Thymus (tissue), 11 donors: ENCODE measurements around the gene CLTCL1. TPM values are rescaled to one million over a fixed set of nuclear protein-coding genes. Genes with fewer than 3 reads are reported as not detected.
A peak's percentile ranks its signal among the peaks of the same experiment; 100 is the strongest.

ENCODE experiments used
- DNase-seq, 9 donors: peaks; one replicate each; pipeline ENCODE4 v3.0.0-alpha.2; 2013; ENCODE audit warnings: low spot score in 9 of 9, low read depth in 6 of 9, missing footprints in 1 of 9
- H3K27ac ChIP-seq, 2 donors: one replicate each; pipeline ENCODE4 v1.5.1; 2013; ENCODE audit warnings: control low read depth in 1 of 2, low read depth in 1 of 2, low read length in 1 of 2, mild to moderate bottlenecking in 1 of 2, moderate library complexity in 1 of 2
- H3K27me3 ChIP-seq, 2 donors: one replicate each; pipeline ENCODE4 v1.5.1; 2013; ENCODE audit warnings: low read length in 1 of 2; ENCODE audit not compliant: control insufficient read depth in 2 of 2, insufficient read depth in 1 of 2
- H3K36me3 ChIP-seq, 2 donors: one replicate each; pipeline ENCODE4 v1.5.1; 2013; ENCODE audit warnings: low read length in 1 of 2, mild to moderate bottlenecking in 1 of 2, moderate library complexity in 1 of 2; ENCODE audit not compliant: control insufficient read depth in 2 of 2, insufficient read depth in 2 of 2
- H3K4me1 ChIP-seq, 2 donors: one replicate each; pipeline ENCODE4 v1.5.1; 2013; ENCODE audit warnings: low read length in 2 of 2; ENCODE audit not compliant: control insufficient read depth in 2 of 2, insufficient read depth in 2 of 2
- H3K4me3 ChIP-seq, 2 donors: one replicate each; pipeline ENCODE4 v1.5.1; 2013; ENCODE audit warnings: low read length in 2 of 2, control low read depth in 1 of 2, mild to moderate bottlenecking in 1 of 2
- H3K9me3 ChIP-seq, 2 donors: one replicate each; pipeline ENCODE4 v1.5.1; 2013; ENCODE audit warnings: low read length in 1 of 2, mild to moderate bottlenecking in 1 of 2; ENCODE audit not compliant: control insufficient read depth in 2 of 2, insufficient read depth in 1 of 2
- WGBS: extraction: QIAGEN DNeasy Blood & Tissue Kit; methylation state at CpG from one replicate; pipeline ENCODE4 v1.1.7; 2013; 5-methylcytosine and 5-hydroxymethylcytosine counted together
- polyA plus RNA-seq: library from polyadenylated mRNA; stranded (reverse); fragments of 200-250 nt; gene quantifications from one replicate; pipeline ENCODE4 v1.2.3, GENCODE V29; 2013
- total RNA-seq: library from RNA; stranded (reverse); fragments of 120-200 nt; gene quantifications from one replicate; pipeline ENCODE4 v1.2.4, GENCODE V29; 2013
- donor health status: healthy.

CLTCL1 gene
- total and polyA plus RNA-seq, 2 donors = 9.5 to 30.4 TPM

DNA sequence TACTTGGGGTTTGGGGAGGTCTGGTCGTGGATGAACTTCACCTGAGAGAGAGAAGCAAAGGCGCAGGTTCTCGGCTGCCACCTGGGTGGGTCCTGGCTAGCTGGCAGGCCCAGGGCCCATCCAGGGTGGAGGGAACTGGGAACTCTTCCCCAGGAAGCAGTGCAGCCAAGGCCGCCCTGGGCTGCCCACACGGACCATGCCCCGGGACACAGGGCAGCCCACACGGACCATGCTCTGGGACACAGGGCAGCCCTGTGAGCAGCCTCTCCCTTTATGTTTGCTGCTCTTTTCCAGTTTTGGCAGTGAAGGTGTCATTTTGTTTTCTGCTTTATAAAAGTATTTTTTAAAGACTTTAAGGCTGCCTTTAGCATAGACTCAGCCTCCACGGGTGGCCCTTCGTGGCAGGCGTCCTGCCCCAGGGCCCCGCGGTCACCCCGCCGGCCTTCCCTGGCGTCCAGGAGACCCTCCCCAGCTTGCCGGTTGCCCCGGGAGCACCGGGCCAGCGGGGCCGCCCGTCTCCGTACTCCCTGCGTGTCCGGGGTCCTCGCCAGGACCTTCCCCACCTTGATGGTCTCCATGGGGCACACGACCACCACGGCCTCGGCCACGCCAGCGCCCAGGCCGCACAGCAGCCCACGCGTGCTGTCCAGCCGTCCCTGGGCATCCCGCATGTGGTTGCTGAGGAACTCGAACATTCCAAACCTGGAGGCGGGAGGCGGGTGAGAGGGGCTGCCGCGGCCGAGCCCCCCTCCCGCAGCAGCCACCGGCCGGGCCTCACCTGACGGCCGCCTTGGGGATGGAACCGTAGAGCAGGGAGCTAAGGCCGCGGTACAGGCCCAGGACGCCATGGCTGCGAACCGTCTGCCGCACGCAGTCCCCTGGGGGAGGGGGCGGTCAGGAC is 114.1 kb downstream of the CLTCL1 start:
- Histone ChIP-seq H3K27ac (no peak overlapping the region), H3K9me3 (no peaks in the 10 kb centered on the region), H3K4me1 (peaks cover 10 to 28% of the 10 kb centered on the region in 2 donors), H3K27me3 (peaks cover 0 to 28% of the 10 kb centered on the region in 2 donors), H3K36me3 (peaks cover 3% of the 10 kb centered on the region in 2 donors), H3K4me3 (peak overlapping the region; percentile 20 to 87)
- WGBS = 56% methylated on average over 55 of the region's 55 CpGs
- no peak for DNase-seq

- H3K27ac ChIP-seq = no peak overlapping the region
- no peak for DNase-seq
- H3K4me3 ChIP-seq = no peak overlapping the region
These were observed 114.8 kb downstream of the CLTCL1 start for GRCh38 chr22:19176732-19177131.

DNA sequence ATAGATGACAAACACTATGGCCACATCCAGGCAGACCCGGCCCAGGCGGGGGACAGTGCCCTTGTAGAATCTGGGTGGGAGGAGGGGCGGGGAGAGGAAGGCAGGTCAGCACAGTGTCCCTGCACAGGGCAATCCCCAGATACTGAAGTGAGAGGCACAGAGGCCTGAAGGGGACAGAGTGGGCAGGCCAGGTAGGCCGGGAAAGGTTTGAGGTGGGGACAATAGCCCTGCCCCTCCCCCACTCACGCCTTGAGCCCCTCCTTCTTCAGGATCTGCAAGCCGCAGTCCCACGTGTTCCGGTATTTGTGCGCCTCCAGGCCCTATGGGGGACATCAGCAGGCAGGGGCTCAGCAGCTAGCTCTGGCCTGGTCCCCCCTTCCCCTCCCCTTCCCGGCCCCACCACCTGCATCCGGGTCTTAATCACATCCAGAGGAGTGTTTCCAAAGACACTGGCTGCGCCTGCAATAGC is 115.3 kb downstream of the CLTCL1 start:
- no peak overlapping the region for H3K4me3 ChIP-seq
- WGBS = 89% methylated on average over 12 of the region's 12 CpGs
- H3K27me3 ChIP-seq = peaks cover 0 to 24% of the 10 kb centered on the region in 2 donors
- peaks cover 3% of the 10 kb centered on the region in 2 donors for H3K36me3 ChIP-seq
- no peak overlapping the region for H3K27ac ChIP-seq
- no peak for DNase-seq
- no peaks in the 10 kb centered on the region for H3K9me3 ChIP-seq
- peaks cover 15 to 31% of the 10 kb centered on the region in 2 donors for H3K4me1 ChIP-seq

More at GRCh38 chr22:19176732-19177131, 114.8 kb downstream of the CLTCL1 start:
- Histone ChIP-seq H3K36me3 (peaks cover 3% of the 10 kb centered on the region in 2 donors), H3K27me3 (peaks cover 0 to 22% of the 10 kb centered on the region in 2 donors), H3K9me3 (no peaks in the 10 kb centered on the region), H3K4me1 (peaks cover 15 to 31% of the 10 kb centered on the region in 2 donors)
- WGBS = 95% methylated on average over 12 of the region's 12 CpGs

GRCh38 chr22:19175602-19176174 is 115.8 kb downstream of the CLTCL1 start:
- Histone ChIP-seq H3K4me3 (no peak overlapping the region), H3K27me3 (peaks cover 3 to 25% of the 10 kb centered on the region in 2 donors), H3K4me1 (peaks cover 15 to 36% of the 10 kb centered on the region in 2 donors), H3K9me3 (peaks cover 0 to 4% of the 10 kb centered on the region in 2 donors), H3K36me3 (peaks cover 3% of the 10 kb centered on the region in 2 donors), H3K27ac (no peak overlapping the region)
- 90% methylated on average over 21 of the region's 21 CpGs for WGBS
- no peak for DNase-seq

DNA sequence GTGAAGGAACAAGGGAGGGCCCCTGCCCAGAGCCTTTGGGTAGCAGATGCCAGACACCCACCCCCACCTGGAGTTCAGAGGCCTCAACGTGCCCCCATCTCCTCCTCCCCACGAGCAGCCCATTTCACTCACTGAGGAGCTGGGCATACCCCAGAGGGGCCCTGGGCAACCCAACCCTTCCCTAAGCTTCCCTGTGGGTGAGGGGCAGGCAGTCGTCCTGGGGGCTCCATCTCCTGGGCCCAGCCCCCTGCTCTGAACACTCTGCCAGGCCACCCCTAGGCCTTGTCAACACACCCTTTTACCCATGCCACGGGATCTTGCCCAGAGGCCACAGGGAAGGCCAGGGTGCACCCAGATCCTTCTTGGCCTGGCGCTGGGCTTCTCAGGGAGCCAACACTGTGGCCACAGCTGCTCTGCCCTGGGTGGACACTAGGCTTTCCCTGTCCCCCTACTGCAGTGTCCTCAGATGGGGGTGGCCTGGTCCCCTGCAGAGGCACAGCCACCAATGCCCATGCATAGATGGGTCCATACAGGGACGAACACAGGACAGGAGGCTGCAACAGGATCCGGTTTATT is 116.4 kb downstream of the CLTCL1 start:
- H3K36me3 ChIP-seq = peaks cover 3% of the 10 kb centered on the region in 2 donors
- no peak overlapping the region for H3K27ac ChIP-seq
- 92% methylated on average over 7 of the region's 7 CpGs for whole genome bisulfite sequencing
- no peak overlapping the region for H3K4me3 ChIP-seq
- no peak for DNase-seq
- peaks cover 0 to 4% of the 10 kb centered on the region in 2 donors for H3K9me3 ChIP-seq
- peaks cover 9 to 25% of the 10 kb centered on the region in 2 donors for H3K27me3 ChIP-seq
- H3K4me1 ChIP-seq = peaks cover 15 to 38% of the 10 kb centered on the region in 2 donors

DNA sequence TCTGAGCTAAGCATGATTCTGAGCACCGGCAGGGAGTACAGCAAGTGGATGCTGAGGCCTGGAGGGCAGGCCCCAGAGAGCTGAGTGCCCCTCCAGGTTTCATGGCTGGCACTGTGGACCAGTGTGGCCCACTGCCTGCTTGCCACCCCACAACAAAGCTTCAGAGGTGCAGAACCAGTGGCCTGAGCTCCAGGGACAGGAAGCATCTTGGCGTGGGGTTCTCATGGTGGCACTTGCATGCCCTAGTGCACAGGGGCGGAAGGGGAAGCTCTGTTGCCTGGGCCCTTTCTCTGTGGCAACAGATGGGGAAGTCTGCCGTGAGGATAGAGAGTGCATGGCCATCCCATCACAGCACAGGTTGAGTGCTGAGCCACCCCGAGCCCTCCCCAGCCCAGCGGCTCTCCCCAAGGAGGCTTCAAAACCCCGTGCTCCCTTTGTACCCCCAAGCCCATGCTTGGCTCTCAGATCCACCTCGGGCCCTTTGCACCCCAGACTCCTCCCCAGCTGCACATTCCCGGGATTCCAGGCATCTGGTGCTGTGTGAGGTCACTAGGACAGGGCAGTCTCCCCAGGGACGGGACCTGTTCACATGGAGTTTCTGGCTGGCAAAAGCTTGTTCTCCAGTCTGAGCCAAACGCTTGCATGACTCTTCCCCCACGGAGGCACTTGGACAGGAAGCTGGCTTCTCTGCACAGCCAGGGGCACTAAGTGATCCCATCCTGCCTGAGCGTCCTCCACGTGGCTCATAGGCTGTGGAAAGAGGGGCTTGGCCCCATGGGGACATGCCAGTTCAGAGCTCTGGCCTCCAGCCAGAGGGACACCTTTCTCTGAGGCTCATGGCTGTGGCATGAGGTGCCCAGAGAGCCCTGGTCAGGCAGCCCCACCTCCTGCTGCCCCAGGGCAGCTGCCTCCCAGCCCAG is 117.2 kb downstream of the CLTCL1 start:
- 71% methylated on average over 14 of the region's 14 CpGs for WGBS
- peaks cover 15 to 35% of the 10 kb centered on the region in 2 donors for H3K4me1 ChIP-seq
- H3K27ac ChIP-seq = no peak overlapping the region
- H3K27me3 ChIP-seq = peaks cover 16 to 25% of the 10 kb centered on the region in 2 donors
- DNase-seq = no peak
- peaks cover 0 to 4% of the 10 kb centered on the region in 2 donors for H3K9me3 ChIP-seq
- H3K36me3 ChIP-seq = peaks cover 3% of the 10 kb centered on the region in 2 donors
- H3K4me3 ChIP-seq = no peak overlapping the region

- Histone ChIP-seq H3K9me3 (peaks cover 0 to 4% of the 10 kb centered on the region in 2 donors), H3K4me1 (peaks cover 15 to 29% of the 10 kb centered on the region in 2 donors), H3K36me3 (peaks cover 3% of the 10 kb centered on the region in 2 donors), H3K4me3 (no peak overlapping the region), H3K27ac (no peak overlapping the region), H3K27me3 (peaks cover 26 to 31% of the 10 kb centered on the region in 2 donors)
- DNase-seq = no peak
- 88% methylated on average over 19 of the region's 19 CpGs for WGBS
These were observed 118.2 kb downstream of the CLTCL1 start for GRCh38 chr22:19173047-19174035.
